DOHH2 (cell line): ENCODE results near the gene KRTAP10-1.

Experiments
- H3F3A ChIP-seq: fragments of 200-600 bp; sonication (generic), shearing (Covaris generic); 2 replicates; pipeline ENCODE4 v1.6.0; 2016; ENCODE audit warnings: antibody characterized with exemption, mild to moderate bottlenecking; ENCODE audit not compliant: control insufficient read depth, insufficient read depth
- H3K27ac ChIP-seq: fragments of 200-600 bp; sonication (generic); 2 replicates; pipeline ENCODE4 v1.5.1; 2014; ENCODE audit warnings: low read depth, mild to moderate bottlenecking, low read length, moderate library complexity
- H3K27me3 ChIP-seq: fragments of 200-600 bp; sonication (generic); 2 replicates; pipeline ENCODE4 v1.6.1; 2014; ENCODE audit warnings: mild to moderate bottlenecking, low read length, mixed read lengths; ENCODE audit not compliant: control insufficient read depth
- H3K36me3 ChIP-seq: fragments of 200-600 bp; sonication (generic); 2 replicates; pipeline ENCODE4 v1.6.1; 2014; ENCODE audit warnings: mild to moderate bottlenecking, low read length, moderate library complexity, mixed read lengths; ENCODE audit not compliant: control insufficient read depth
- H3K4me1 ChIP-seq: fragments of 200-600 bp; sonication (generic); 2 replicates; pipeline ENCODE4 v1.6.1; 2014; ENCODE audit warnings: mild to moderate bottlenecking, low read length, mixed read lengths; ENCODE audit not compliant: control insufficient read depth
- H3K4me2 ChIP-seq: fragments of 200-600 bp; sonication (generic); 2 replicates; pipeline ENCODE4 v1.6.0; 2014; ENCODE audit warnings: mild to moderate bottlenecking, low read length, moderate library complexity
- H3K4me3 ChIP-seq: fragments of 200-600 bp; sonication (generic); 2 replicates; pipeline ENCODE4 v1.5.1; 2014; ENCODE audit warnings: mild to moderate bottlenecking, low read length, mixed read lengths
- H3K79me2 ChIP-seq: fragments of 200-600 bp; sonication (generic); 2 replicates; pipeline ENCODE4 v1.6.1; 2014; ENCODE audit warnings: mild to moderate bottlenecking, low read length, mixed read lengths; ENCODE audit not compliant: control insufficient read depth
- H3K9me2 ChIP-seq: fragments of 200-600 bp; sonication (generic); replicated peaks from 2 replicates; pipeline ENCODE4 v1.6.1; 2014; ENCODE audit warnings: mild to moderate bottlenecking, low read length, mixed read lengths; ENCODE audit not compliant: control insufficient read depth
- H3K9me3 ChIP-seq: fragments of 200-600 bp; sonication (generic); 2 replicates; pipeline ENCODE4 v1.6.1; 2014; ENCODE audit warnings: antibody characterized with exemption, low read length, mixed read lengths; ENCODE audit not compliant: control insufficient read depth, insufficient read depth
- H4K20me1 ChIP-seq: fragments of 200-600 bp; sonication (generic); 2 replicates; pipeline ENCODE4 v1.6.0; 2014; ENCODE audit warnings: low read depth, mild to moderate bottlenecking, antibody characterized with exemption, low read length, moderate library complexity; ENCODE audit not compliant: control insufficient read depth, insufficient read depth
- CTCF ChIP-seq: fragments of 200-600 bp; sonication (generic); IDR thresholded peaks from one replicate; pipeline ENCODE4 v1.5.1; 2014; ENCODE audit warnings: antibody characterized with exemption, mild to moderate bottlenecking, low read depth, low read length; ENCODE audit not compliant: poor library complexity, severe bottlenecking
- EZH2phosphoT487 ChIP-seq: fragments of 200-600 bp; sonication (generic); IDR thresholded peaks from 2 replicates; pipeline ENCODE4 v1.6.1; 2017; ENCODE audit warnings: borderline replicate concordance, mild to moderate bottlenecking, antibody characterized with exemption, low read length, moderate library complexity, mixed read lengths

KRTAP10-1 gene

GRCh38 chr21:44583800-44584147 is 43.8 kb upstream of the KRTAP10-1 start:
- no peaks in the 10 kb centered on the region for H3K36me3 ChIP-seq
- H3K27me3 ChIP-seq = no peaks in the 10 kb centered on the region
- no peaks in the 10 kb centered on the region for H4K20me1 ChIP-seq
- H3K79me2 ChIP-seq = no peaks in the 10 kb centered on the region
- no peaks in the 10 kb centered on the region for H3K4me1 ChIP-seq
- TF ChIP-seq CTCF (no peak), EZH2phosphoT487 (no peak)
- no peak overlapping the region for H3K4me2 ChIP-seq
- H3K4me3 ChIP-seq = no peak overlapping the region
- no peaks in the 10 kb centered on the region for H3K9me2 ChIP-seq
- H3K9me3 ChIP-seq = peaks cover 10% of the 10 kb centered on the region; the same call in 1 of the 2 replicates
- no peaks in the 10 kb centered on the region for H3F3A ChIP-seq
- H3K27ac ChIP-seq = no peak overlapping the region

GRCh38 chr21:44583089-44583799 is 43.2 kb upstream of the KRTAP10-1 start:
- Histone ChIP-seq H3K9me2 (no peaks in the 10 kb centered on the region), H3K4me3 (no peak overlapping the region), H3F3A (no peaks in the 10 kb centered on the region), H3K4me2 (no peak overlapping the region), H3K27ac (no peak overlapping the region), H4K20me1 (no peaks in the 10 kb centered on the region), H3K27me3 (no peaks in the 10 kb centered on the region), H3K9me3 (peaks cover 10% of the 10 kb centered on the region; the same call in 1 of the 2 replicates), H3K4me1 (no peaks in the 10 kb centered on the region), H3K79me2 (no peaks in the 10 kb centered on the region), H3K36me3 (no peaks in the 10 kb centered on the region)
- TF ChIP-seq EZH2phosphoT487 = no peak
- no peak for TF ChIP-seq CTCF

- Histone ChIP-seq H3K9me2 (no peaks in the 10 kb centered on the region), H3K36me3 (no peaks in the 10 kb centered on the region), H3K4me2 (no peak overlapping the region)
Measured at GRCh38 chr21:44582055-44582454, 42.1 kb upstream of the KRTAP10-1 start.

More at GRCh38 chr21:44582055-44582454, 42.1 kb upstream of the KRTAP10-1 start:
- Histone ChIP-seq H3K4me3 (no peak overlapping the region), H3F3A (no peaks in the 10 kb centered on the region), H3K9me3 (peaks cover 13% of the 10 kb centered on the region; the same call in 1 of the 2 replicates), H3K27me3 (no peaks in the 10 kb centered on the region), H3K27ac (no peak overlapping the region), H4K20me1 (no peaks in the 10 kb centered on the region), H3K79me2 (no peaks in the 10 kb centered on the region), H3K4me1 (no peaks in the 10 kb centered on the region)
- TF ChIP-seq EZH2phosphoT487 = no peak
- TF ChIP-seq CTCF = no peak
